Activated T-cell treated with anti-CD3 and anti-CD28 coated beads, Interleukin-2, amount 50 U/mL, for 24 hours (primary cell): ENCODE results near the gene IQCF2.
"Not testable (repeated sequence)": the region's sequence is repeated elsewhere in the genome, so short reads cannot be mapped to it uniquely, and the experiment has no call there.

Experiments used
- DNase-seq: peaks from one replicate; pipeline ENCODE4 v3.0.0-alpha.2; 2020
- H3K27ac Mint-ChIP-seq: 2 replicates; pipeline ENCODE4 v1.8.0; 2020; ENCODE audit warnings: mild to moderate bottlenecking, mixed read lengths
- H3K27me3 Mint-ChIP-seq: 2 replicates; pipeline ENCODE4 v1.8.0; 2020; ENCODE audit warnings: mixed read lengths
- H3K36me3 Mint-ChIP-seq: 2 replicates; pipeline ENCODE4 v1.8.0; 2020; ENCODE audit warnings: low read depth, mixed read lengths
- H3K4me1 Mint-ChIP-seq: 2 replicates; pipeline ENCODE4 v1.8.0; 2020; ENCODE audit warnings: low read depth, mixed read lengths
- H3K4me3 Mint-ChIP-seq: 2 replicates; pipeline ENCODE4 v1.8.0; 2020; ENCODE audit warnings: mild to moderate bottlenecking, moderate library complexity, mixed read lengths
- H3K9me3 Mint-ChIP-seq: 2 replicates; pipeline ENCODE4 v1.8.0; 2020; ENCODE audit warnings: mixed read lengths

IQCF2 gene

DNA sequence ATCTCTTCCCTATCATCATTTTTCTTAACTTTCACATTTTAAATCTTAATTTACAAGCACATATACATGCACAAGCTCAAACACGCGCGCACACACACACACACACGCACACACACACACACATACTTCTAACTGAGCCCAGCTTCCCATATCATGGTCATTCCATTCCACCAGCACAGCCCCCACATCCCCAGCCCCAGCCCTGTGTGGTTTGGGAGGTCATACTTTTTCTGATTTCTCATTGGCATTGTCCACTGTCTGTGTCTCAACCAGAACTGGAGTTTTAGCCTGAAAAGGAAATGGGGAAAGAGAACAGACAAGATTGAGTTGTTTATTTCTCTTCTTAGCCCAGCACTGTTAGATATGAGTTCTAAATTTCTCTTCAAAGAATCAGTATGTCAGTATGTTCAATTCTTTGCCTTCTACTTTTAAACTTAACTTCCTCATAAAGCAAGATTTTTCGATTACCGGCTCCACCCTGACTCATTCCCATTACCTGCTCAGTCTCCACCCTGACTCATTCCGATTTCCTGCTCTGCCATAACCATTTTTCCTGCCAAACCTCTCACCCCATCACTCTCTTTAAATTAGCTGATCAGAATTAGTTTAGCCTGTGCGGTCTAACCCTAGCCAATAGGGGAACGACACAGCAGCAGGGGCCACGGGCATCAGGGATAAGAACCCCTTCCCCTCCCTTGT, 35.3 kb downstream of the IQCF2 start:
- Mint-ChIP-seq H3K4me1 (peaks cover 4% of the 10 kb centered on the region), H3K27me3 (peaks cover 41% of the 10 kb centered on the region), H3K27ac (no peak overlapping the region), H3K4me3 (no peak overlapping the region), H3K9me3 (no peaks in the 10 kb centered on the region), H3K36me3 (no peaks in the 10 kb centered on the region)
- no peak for DNase-seq

DNA sequence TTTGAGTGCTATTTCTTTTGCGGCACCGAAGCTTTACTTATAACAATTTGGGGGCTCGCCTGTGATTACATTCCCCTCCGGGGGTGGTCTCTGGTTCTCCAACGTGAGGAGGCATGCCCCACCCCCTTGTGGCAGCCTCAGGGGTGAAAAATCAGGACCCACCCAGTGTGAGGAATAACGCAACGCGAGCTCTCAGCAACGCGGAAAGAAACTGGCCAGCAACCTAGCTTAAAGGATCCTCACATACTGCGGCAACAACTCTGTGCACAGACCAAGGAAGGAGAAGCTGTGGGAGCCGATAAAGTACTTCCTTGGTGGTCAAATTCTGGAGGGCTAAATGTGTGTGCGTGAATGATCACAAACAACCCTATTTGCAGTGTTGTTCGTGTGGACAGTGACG, 36.0 kb downstream of the IQCF2 start:
- peaks cover 47% of the 10 kb centered on the region for H3K27me3 Mint-ChIP-seq
- H3K36me3 Mint-ChIP-seq: no peaks in the 10 kb centered on the region
- H3K4me1 Mint-ChIP-seq: peaks cover 4% of the 10 kb centered on the region
- no peaks in the 10 kb centered on the region for H3K9me3 Mint-ChIP-seq
- DNase-seq: no peak
- H3K27ac Mint-ChIP-seq: no peak overlapping the region
- H3K4me3 Mint-ChIP-seq: no peak overlapping the region

DNA sequence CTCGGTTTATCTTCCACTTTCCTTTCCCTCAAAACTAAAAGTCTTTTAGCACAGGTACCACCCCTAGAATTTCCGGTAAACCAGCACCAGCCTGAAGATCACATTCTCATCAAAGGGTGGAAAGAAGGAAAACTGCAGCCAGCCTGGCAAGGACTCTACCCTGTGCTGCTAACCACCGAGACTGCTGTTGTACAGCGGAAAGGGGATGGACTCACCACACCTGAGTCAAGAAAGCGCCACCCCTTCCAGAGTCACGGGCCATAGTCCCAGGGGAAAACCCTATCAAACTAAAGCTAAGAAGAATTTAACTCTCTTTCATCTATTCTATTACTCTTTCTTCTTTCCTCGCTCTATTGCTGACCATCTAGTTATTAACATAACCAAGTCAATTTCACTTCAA, 38.6 kb downstream of the IQCF2 start:
- not testable (repeated sequence) for H3K4me3 Mint-ChIP-seq, H3K27ac Mint-ChIP-seq, DNase-seq, H3K4me1 Mint-ChIP-seq, H3K9me3 Mint-ChIP-seq, H3K36me3 Mint-ChIP-seq
- peaks cover 54% of the 10 kb centered on the region for H3K27me3 Mint-ChIP-seq

DNA sequence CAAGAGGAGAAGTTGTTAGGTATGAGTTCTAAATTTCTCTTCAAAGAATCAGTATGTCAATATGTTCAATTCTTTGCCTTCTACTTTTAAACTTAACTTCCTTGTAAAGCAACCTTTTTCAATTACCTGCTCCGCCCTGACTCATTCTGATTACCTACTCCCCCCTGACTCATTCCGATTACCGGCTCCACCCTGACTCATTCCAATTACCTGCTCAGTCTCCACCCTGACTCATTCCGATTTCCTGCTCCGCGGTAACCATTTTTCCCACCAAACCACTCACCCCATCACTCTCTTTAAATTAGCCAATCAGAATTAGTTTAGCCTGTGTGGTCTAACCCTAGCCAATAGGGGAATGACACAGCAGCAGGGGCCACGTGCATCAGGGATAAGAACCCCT, 40.9 kb downstream of the IQCF2 start:
- DNase-seq: not testable (repeated sequence)

DNA sequence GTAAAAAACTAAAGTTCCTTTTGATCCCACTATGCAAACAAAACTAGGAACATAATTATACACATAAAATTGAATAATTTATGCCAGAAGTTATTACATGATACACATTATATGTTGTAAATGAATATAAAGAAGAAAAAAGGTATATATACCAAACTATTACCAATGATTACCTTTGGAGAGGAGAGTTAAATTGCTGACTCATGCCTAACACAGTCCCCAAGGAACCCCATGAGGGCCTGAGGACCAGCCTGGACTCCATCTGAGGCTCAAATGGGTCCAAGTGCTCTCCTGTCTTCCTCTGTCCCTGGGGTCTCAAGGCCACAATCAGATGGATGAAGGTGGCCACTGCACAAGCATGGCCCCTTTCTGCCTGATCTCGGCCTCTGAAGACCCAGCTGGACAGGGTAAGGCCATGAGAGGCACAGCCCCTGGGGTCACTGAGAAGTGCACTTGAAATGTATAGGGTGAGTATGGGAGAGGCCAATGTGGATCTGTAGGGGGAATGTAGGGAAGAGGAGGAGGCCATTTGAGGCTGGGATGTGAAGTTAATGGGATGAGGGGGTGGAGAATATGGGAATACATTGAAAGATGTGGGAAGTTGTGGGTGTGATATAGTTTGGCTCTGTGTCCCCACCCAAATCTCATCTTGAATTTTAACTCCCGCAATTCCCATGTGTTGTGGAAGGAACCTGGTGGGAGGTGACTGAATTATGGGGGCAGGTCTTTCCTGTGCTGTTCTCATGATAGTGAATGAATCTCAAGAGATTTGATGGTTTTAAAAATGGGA, 42.8 kb downstream of the IQCF2 start:
- H3K9me3 Mint-ChIP-seq: peaks cover 2% of the 10 kb centered on the region
- H3K27ac Mint-ChIP-seq: no peak overlapping the region
- no peak for DNase-seq
- peaks cover 6% of the 10 kb centered on the region for H3K4me1 Mint-ChIP-seq
- H3K36me3 Mint-ChIP-seq: peaks cover 2% of the 10 kb centered on the region
- H3K4me3 Mint-ChIP-seq: no peak overlapping the region
- peaks cover 52% of the 10 kb centered on the region for H3K27me3 Mint-ChIP-seq

More for the DNA sequence above, 40.9 kb downstream of the IQCF2 start:
- peaks cover 58% of the 10 kb centered on the region for H3K27me3 Mint-ChIP-seq
- not testable (repeated sequence) for H3K9me3 Mint-ChIP-seq, H3K36me3 Mint-ChIP-seq, H3K4me3 Mint-ChIP-seq, H3K4me1 Mint-ChIP-seq
- peak overlapping the region; percentile 63 for H3K27ac Mint-ChIP-seq

DNA sequence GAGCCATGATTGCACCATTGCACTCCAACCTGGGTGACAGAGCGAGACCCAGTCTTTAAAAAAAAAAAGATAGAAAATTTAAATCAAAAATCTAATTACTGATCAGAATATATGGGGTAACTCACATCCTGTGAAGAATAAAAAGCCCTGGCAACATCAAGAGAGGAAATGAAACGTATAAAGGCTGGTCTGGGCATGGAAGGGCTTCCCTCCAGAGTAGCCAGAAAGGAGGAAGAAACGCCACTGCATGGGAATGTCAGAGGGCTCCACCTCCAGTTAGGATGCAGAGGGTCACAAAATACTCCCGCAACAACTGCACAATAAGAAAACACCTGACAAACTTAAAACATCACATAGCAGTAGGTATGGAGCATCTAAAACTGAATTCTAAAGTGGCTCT, 46.6 kb downstream of the IQCF2 start:
- H3K36me3 Mint-ChIP-seq: peaks cover 2% of the 10 kb centered on the region
- peaks cover 4% of the 10 kb centered on the region for H3K9me3 Mint-ChIP-seq
- no peak for DNase-seq
- no peak overlapping the region for H3K4me3 Mint-ChIP-seq
- H3K27ac Mint-ChIP-seq: no peak overlapping the region
- peaks cover 34% of the 10 kb centered on the region for H3K27me3 Mint-ChIP-seq
- no peaks in the 10 kb centered on the region for H3K4me1 Mint-ChIP-seq
